ENCODE data around the gene GOLGA6D.
"Not testable (repeated sequence)": the region's sequence is repeated elsewhere in the genome, so short reads cannot be mapped to it uniquely, and the experiment has no call there.

GOLGA6D gene

GRCh38 chr15:75249726-75250125 is 32.9 kb upstream of the GOLGA6D start:
- Histone ChIP-seq H3K4me3 (ENCODE audit: low read depth, low read length) (no peak overlapping the region), H3K9ac (ENCODE audit: low read depth, low read length) (no peak overlapping the region), H3K9me3 (ENCODE audit: control insufficient read depth, insufficient read depth, low read length) (no peaks in the 10 kb centered on the region), H3K27ac (ENCODE audit: low read depth, low read length) (no peak overlapping the region), H3K4me1 (ENCODE audit: control insufficient read depth, insufficient read depth, low read length) (peaks cover 19% of the 10 kb centered on the region), H3K36me3 (ENCODE audit: control insufficient read depth, insufficient read depth, low read length) (no peaks in the 10 kb centered on the region), H3K27me3 (ENCODE audit: control insufficient read depth, insufficient read depth, low read length) (no peaks in the 10 kb centered on the region)

GRCh38 chr15:75251343-75251742 is 31.3 kb upstream of the GOLGA6D start:
- not testable (repeated sequence) for H3K9ac ChIP-seq (ENCODE audit: low read depth, low read length); H3K27ac ChIP-seq (ENCODE audit: low read depth, low read length); H3K27me3 ChIP-seq (ENCODE audit: control insufficient read depth, insufficient read depth, low read length); H3K4me3 ChIP-seq (ENCODE audit: low read depth, low read length); H3K9me3 ChIP-seq (ENCODE audit: control insufficient read depth, insufficient read depth, low read length); H3K36me3 ChIP-seq (ENCODE audit: control insufficient read depth, insufficient read depth, low read length)
- H3K4me1 ChIP-seq (ENCODE audit: control insufficient read depth, insufficient read depth, low read length) = peaks cover 19% of the 10 kb centered on the region

GRCh38 chr15:75252285-75252684 is 30.4 kb upstream of the GOLGA6D start:
- H3K36me3 ChIP-seq (ENCODE audit: control insufficient read depth, insufficient read depth, low read length); H3K9me3 ChIP-seq (ENCODE audit: control insufficient read depth, insufficient read depth, low read length); H3K4me3 ChIP-seq (ENCODE audit: low read depth, low read length); H3K27ac ChIP-seq (ENCODE audit: low read depth, low read length); H3K9ac ChIP-seq (ENCODE audit: low read depth, low read length); H3K27me3 ChIP-seq (ENCODE audit: control insufficient read depth, insufficient read depth, low read length): not testable (repeated sequence)
- peaks cover 19% of the 10 kb centered on the region for H3K4me1 ChIP-seq (ENCODE audit: control insufficient read depth, insufficient read depth, low read length)

- not testable (repeated sequence) for H3K9ac ChIP-seq (ENCODE audit: low read depth, low read length); H3K27ac ChIP-seq (ENCODE audit: low read depth, low read length); H3K4me3 ChIP-seq (ENCODE audit: low read depth, low read length); H3K27me3 ChIP-seq (ENCODE audit: control insufficient read depth, insufficient read depth, low read length); H3K9me3 ChIP-seq (ENCODE audit: control insufficient read depth, insufficient read depth, low read length); H3K36me3 ChIP-seq (ENCODE audit: control insufficient read depth, insufficient read depth, low read length); H3K4me1 ChIP-seq (ENCODE audit: control insufficient read depth, insufficient read depth, low read length)
Observed at GRCh38 chr15:75258034-75258433, 24.6 kb upstream of the GOLGA6D start, which contains the start of gene GOLGA6C. TSS of gene GOLGA6C (plus strand) at chr15:75258334. CDS start at chr15:75258599, 265 bp downstream.

- H3K27me3 ChIP-seq (ENCODE audit: control insufficient read depth, insufficient read depth, low read length); H3K9me3 ChIP-seq (ENCODE audit: control insufficient read depth, insufficient read depth, low read length); H3K36me3 ChIP-seq (ENCODE audit: control insufficient read depth, insufficient read depth, low read length); H3K4me1 ChIP-seq (ENCODE audit: control insufficient read depth, insufficient read depth, low read length); H3K4me3 ChIP-seq (ENCODE audit: low read depth, low read length); H3K27ac ChIP-seq (ENCODE audit: low read depth, low read length); H3K9ac ChIP-seq (ENCODE audit: low read depth, low read length): not testable (repeated sequence)
Observed at GRCh38 chr15:75258620-75259343, 23.9 kb upstream of the GOLGA6D start.

- not testable (repeated sequence) for H3K27ac ChIP-seq (ENCODE audit: low read depth, low read length); H3K36me3 ChIP-seq (ENCODE audit: control insufficient read depth, insufficient read depth, low read length); H3K4me1 ChIP-seq (ENCODE audit: control insufficient read depth, insufficient read depth, low read length); H3K9ac ChIP-seq (ENCODE audit: low read depth, low read length); H3K27me3 ChIP-seq (ENCODE audit: control insufficient read depth, insufficient read depth, low read length); H3K4me3 ChIP-seq (ENCODE audit: low read depth, low read length); H3K9me3 ChIP-seq (ENCODE audit: control insufficient read depth, insufficient read depth, low read length)
Observed at GRCh38 chr15:75259873-75260272, 22.8 kb upstream of the GOLGA6D start.

GRCh38 chr15:75273751-75274359 is 8.8 kb upstream of the GOLGA6D start:
- H3K27me3 ChIP-seq (ENCODE audit: control insufficient read depth, insufficient read depth, low read length); H3K4me1 ChIP-seq (ENCODE audit: control insufficient read depth, insufficient read depth, low read length); H3K4me3 ChIP-seq (ENCODE audit: low read depth, low read length); H3K27ac ChIP-seq (ENCODE audit: low read depth, low read length); H3K9me3 ChIP-seq (ENCODE audit: control insufficient read depth, insufficient read depth, low read length); H3K9ac ChIP-seq (ENCODE audit: low read depth, low read length); H3K36me3 ChIP-seq (ENCODE audit: control insufficient read depth, insufficient read depth, low read length): not testable (repeated sequence)

- not testable (repeated sequence) for H3K4me3 ChIP-seq (ENCODE audit: low read depth, low read length); H3K36me3 ChIP-seq (ENCODE audit: control insufficient read depth, insufficient read depth, low read length); H3K27ac ChIP-seq (ENCODE audit: low read depth, low read length); H3K4me1 ChIP-seq (ENCODE audit: control insufficient read depth, insufficient read depth, low read length); H3K27me3 ChIP-seq (ENCODE audit: control insufficient read depth, insufficient read depth, low read length); H3K9ac ChIP-seq (ENCODE audit: low read depth, low read length); H3K9me3 ChIP-seq (ENCODE audit: control insufficient read depth, insufficient read depth, low read length)
Observed at GRCh38 chr15:75274509-75275107, 8.0 kb upstream of the GOLGA6D start.

- not testable (repeated sequence) for H3K36me3 ChIP-seq (ENCODE audit: control insufficient read depth, insufficient read depth, low read length); H3K4me3 ChIP-seq (ENCODE audit: low read depth, low read length); H3K9me3 ChIP-seq (ENCODE audit: control insufficient read depth, insufficient read depth, low read length); H3K9ac ChIP-seq (ENCODE audit: low read depth, low read length); H3K27me3 ChIP-seq (ENCODE audit: control insufficient read depth, insufficient read depth, low read length); H3K27ac ChIP-seq (ENCODE audit: low read depth, low read length); H3K4me1 ChIP-seq (ENCODE audit: control insufficient read depth, insufficient read depth, low read length)
Observed at GRCh38 chr15:75275617-75276016, 7.0 kb upstream of the GOLGA6D start.

GRCh38 chr15:75278497-75278896 is 4.1 kb upstream of the GOLGA6D start:
- peak overlapping the region; percentile 66 for H3K27ac ChIP-seq (ENCODE audit: low read depth, low read length)
- H3K27me3 ChIP-seq (ENCODE audit: control insufficient read depth, insufficient read depth, low read length); H3K9ac ChIP-seq (ENCODE audit: low read depth, low read length); H3K36me3 ChIP-seq (ENCODE audit: control insufficient read depth, insufficient read depth, low read length); H3K9me3 ChIP-seq (ENCODE audit: control insufficient read depth, insufficient read depth, low read length); H3K4me1 ChIP-seq (ENCODE audit: control insufficient read depth, insufficient read depth, low read length); H3K4me3 ChIP-seq (ENCODE audit: low read depth, low read length): not testable (repeated sequence)

- not testable (repeated sequence) for H3K36me3 ChIP-seq (ENCODE audit: control insufficient read depth, insufficient read depth, low read length); H3K27ac ChIP-seq (ENCODE audit: low read depth, low read length); H3K9ac ChIP-seq (ENCODE audit: low read depth, low read length); H3K4me1 ChIP-seq (ENCODE audit: control insufficient read depth, insufficient read depth, low read length); H3K27me3 ChIP-seq (ENCODE audit: control insufficient read depth, insufficient read depth, low read length); H3K9me3 ChIP-seq (ENCODE audit: control insufficient read depth, insufficient read depth, low read length); H3K4me3 ChIP-seq (ENCODE audit: low read depth, low read length)
Observed at GRCh38 chr15:75284152-75284551, 1.5 kb downstream of the GOLGA6D start.
